Mucosa of descending colon (tissue), 3 donors: Measurements from ENCODE around the gene HDAC7. TPM values are rescaled to one million over a fixed set of nuclear protein-coding genes. Genes with fewer than 3 reads are reported as not detected.

Experiments
- ATAC-seq: fragments of 200-7000 bp; cut with Tn5 transposase; one replicate; pipeline ENCODE4 v1.9.1; 2020; ENCODE audit warnings: mild to moderate bottlenecking, moderate library complexity
- DNase-seq, 3 donors: peaks; one replicate each; pipeline ENCODE4 v3.0.0-alpha.2; 2020
- H3K36me3 ChIP-seq: fragments of 200-600 bp; one replicate; pipeline ENCODE4 v1.8.0; 2021; ENCODE audit warnings: low read depth, mild to moderate bottlenecking
- H3K4me1 ChIP-seq: fragments of 200-600 bp; one replicate; pipeline ENCODE4 v1.8.0; 2021; ENCODE audit warnings: low read depth, mild to moderate bottlenecking
- H3K4me3 ChIP-seq: fragments of 200-600 bp; one replicate; pipeline ENCODE4 v1.8.0; 2021; ENCODE audit warnings: mild to moderate bottlenecking
- H3K9me3 ChIP-seq: fragments of 200-600 bp; one replicate; pipeline ENCODE4 v1.8.0; 2021; ENCODE audit warnings: mild to moderate bottlenecking
- intact Hi-C, 2 donors: fragments of 100-400 bp; cut with DNase I in 1 of 2; cut with micrococcal nuclease in 1 of 2; formaldehyde crosslinking; loops; one replicate each; pipeline versions ENCODE4 v1.11.0 to v1.11.1; 2022; cut with DNase I, micrococcal nuclease
- total RNA-seq, 3 donors: library from RNA; stranded (reverse); fragmentation: NEBNext Ultra II Directional in 2 of 3; extraction: Animal tissue kit (Norgen Biotek cat#: 25700) in 2 of 3; gene quantifications; one replicate each; pipeline versions ENCODE4 v1.2.1 to v1.2.4, GENCODE V29; 2021 to 2023
- TF ChIP-seq, protein P1 (sequence below): fragments of 200-600 bp; IDR thresholded peaks from one replicate; pipeline ENCODE4 v1.8.0; 2022; ENCODE audit warnings: antibody characterized with exemption, mild to moderate bottlenecking
- donor health status: DM: no; HTN: no; CAD: no; lungs with moderate emphysema.
- donor health status: DM: no; HTN: no; CAD: no.
- donor health status: DM: no; HTN: yes; CAD: no.

The HDAC7 gene
- total RNA-seq, 3 donors from 2014 or later = 19.5 to 67.4 (median 33.2) TPM

- ATAC-seq (no peak), DNase-seq (no peak)
- intact Hi-C loops = no loop called here
- H3K4me3 ChIP-seq = no peak overlapping the region
- H3K4me1 ChIP-seq = no peaks in the 10 kb centered on the region
- TF ChIP-seq, protein P1, sequence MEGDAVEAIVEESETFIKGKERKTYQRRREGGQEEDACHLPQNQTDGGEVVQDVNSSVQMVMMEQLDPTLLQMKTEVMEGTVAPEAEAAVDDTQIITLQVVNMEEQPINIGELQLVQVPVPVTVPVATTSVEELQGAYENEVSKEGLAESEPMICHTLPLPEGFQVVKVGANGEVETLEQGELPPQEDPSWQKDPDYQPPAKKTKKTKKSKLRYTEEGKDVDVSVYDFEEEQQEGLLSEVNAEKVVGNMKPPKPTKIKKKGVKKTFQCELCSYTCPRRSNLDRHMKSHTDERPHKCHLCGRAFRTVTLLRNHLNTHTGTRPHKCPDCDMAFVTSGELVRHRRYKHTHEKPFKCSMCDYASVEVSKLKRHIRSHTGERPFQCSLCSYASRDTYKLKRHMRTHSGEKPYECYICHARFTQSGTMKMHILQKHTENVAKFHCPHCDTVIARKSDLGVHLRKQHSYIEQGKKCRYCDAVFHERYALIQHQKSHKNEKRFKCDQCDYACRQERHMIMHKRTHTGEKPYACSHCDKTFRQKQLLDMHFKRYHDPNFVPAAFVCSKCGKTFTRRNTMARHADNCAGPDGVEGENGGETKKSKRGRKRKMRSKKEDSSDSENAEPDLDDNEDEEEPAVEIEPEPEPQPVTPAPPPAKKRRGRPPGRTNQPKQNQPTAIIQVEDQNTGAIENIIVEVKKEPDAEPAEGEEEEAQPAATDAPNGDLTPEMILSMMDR = no peak
- H3K36me3 ChIP-seq = peaks cover 4% of the 10 kb centered on the region
- H3K9me3 ChIP-seq = no peaks in the 10 kb centered on the region
These were observed 34.8 kb upstream of the HDAC7 start for GRCh38 chr12:47854531-47854930.

DNA sequence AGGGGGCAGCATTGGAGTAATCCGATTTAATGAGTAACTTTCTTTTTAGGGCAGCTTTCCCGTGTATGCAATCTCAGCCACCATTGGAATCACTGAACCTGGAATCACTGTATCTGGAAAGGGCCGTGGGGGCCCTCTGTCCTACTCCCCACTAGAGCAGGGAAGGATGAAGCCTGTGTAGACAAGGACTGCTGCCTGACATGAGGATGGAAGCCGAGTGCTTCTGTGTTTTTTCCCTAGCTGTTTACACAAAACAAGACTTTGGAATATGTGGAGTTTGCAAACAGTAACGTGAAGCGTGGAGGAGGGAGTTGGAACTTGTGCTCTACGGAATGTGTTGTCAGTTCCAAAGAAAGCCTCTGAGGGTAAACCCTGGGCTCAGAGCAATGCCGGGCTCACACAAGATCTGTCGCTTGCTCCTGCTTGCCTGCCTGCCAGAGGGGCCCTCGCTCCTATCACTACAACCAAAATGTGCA lies 32.4 kb upstream of the HDAC7 start:
- DNase-seq (no peak), ATAC-seq (no peak)
- TF ChIP-seq, protein P1 = no peak
- peaks cover 1% of the 10 kb centered on the region for H3K36me3 ChIP-seq
- no peaks in the 10 kb centered on the region for H3K4me1 ChIP-seq
- no peak overlapping the region for H3K4me3 ChIP-seq
- H3K9me3 ChIP-seq = no peaks in the 10 kb centered on the region
- intact Hi-C loops = no loop called here

GRCh38 chr12:47851303-47851952 lies 31.7 kb upstream of the HDAC7 start:
- ATAC-seq = no peak

GRCh38 chr12:47850153-47851084 lies 30.7 kb upstream of the HDAC7 start:
- TF ChIP-seq, protein P1 = no peak
- Histone ChIP-seq H3K4me1 (no peaks in the 10 kb centered on the region), H3K9me3 (no peaks in the 10 kb centered on the region), H3K4me3 (no peak overlapping the region), H3K36me3 (no peaks in the 10 kb centered on the region)
- intact Hi-C loops = no loop called here
- DNase-seq = no peak
- ATAC-seq = no peak

More at GRCh38 chr12:47851303-47851952, 31.7 kb upstream of the HDAC7 start:
- intact Hi-C loops = no loop called here
- DNase-seq = no peak
- H3K4me3 ChIP-seq = no peak overlapping the region
- no peaks in the 10 kb centered on the region for H3K9me3 ChIP-seq
- no peaks in the 10 kb centered on the region for H3K36me3 ChIP-seq
- no peaks in the 10 kb centered on the region for H3K4me1 ChIP-seq
- TF ChIP-seq, protein P1 = no peak

GRCh38 chr12:47849261-47849660 lies 29.6 kb upstream of the HDAC7 start:
- no peak for ATAC-seq
- TF ChIP-seq, protein P1 = no peak
- intact Hi-C loops = no loop called here

More at GRCh38 chr12:47849261-47849660, 29.6 kb upstream of the HDAC7 start:
- H3K4me1 ChIP-seq = no peaks in the 10 kb centered on the region
- DNase-seq = no peak
- H3K36me3 ChIP-seq = no peaks in the 10 kb centered on the region
- no peak overlapping the region for H3K4me3 ChIP-seq
- H3K9me3 ChIP-seq = no peaks in the 10 kb centered on the region
